RWPE1 (cell line): Measurements from ENCODE around the gene DOCK4.

ENCODE experiments used
- CTCF ChIA-PET: fragments of 350-600 bp; sonication (Branson Sonifier 250); formaldehyde crosslinking; extraction: SDS; loops from one replicate; lab custom pipeline; 2021; lab: Yijun Ruan, JAX
- POLR2A ChIA-PET: fragments of 400-600 bp; formaldehyde crosslinking; extraction: SDS; loops from one replicate; lab custom pipeline; 2020; ENCODE audit warnings: antibody characterized with exemption; ENCODE audit not compliant: low non-redundant PET; lab: Yijun Ruan, JAX
- DNase-seq: peaks from one replicate; pipeline ENCODE4 v3.0.0; 2012; ENCODE audit warnings: low spot score
- H3K27ac ChIP-seq: fragments of 450-650 bp; 2 replicates; pipeline ENCODE4 v1.5.1; 2017
- TF ChIP-seq, protein P1 (sequence below): fragments of 450-650 bp; conservative IDR thresholded peaks from 2 replicates; pipeline ENCODE4 v1.5.1; 2017; ENCODE audit warnings: low read depth, mild to moderate bottlenecking

The DOCK4 gene

DNA sequence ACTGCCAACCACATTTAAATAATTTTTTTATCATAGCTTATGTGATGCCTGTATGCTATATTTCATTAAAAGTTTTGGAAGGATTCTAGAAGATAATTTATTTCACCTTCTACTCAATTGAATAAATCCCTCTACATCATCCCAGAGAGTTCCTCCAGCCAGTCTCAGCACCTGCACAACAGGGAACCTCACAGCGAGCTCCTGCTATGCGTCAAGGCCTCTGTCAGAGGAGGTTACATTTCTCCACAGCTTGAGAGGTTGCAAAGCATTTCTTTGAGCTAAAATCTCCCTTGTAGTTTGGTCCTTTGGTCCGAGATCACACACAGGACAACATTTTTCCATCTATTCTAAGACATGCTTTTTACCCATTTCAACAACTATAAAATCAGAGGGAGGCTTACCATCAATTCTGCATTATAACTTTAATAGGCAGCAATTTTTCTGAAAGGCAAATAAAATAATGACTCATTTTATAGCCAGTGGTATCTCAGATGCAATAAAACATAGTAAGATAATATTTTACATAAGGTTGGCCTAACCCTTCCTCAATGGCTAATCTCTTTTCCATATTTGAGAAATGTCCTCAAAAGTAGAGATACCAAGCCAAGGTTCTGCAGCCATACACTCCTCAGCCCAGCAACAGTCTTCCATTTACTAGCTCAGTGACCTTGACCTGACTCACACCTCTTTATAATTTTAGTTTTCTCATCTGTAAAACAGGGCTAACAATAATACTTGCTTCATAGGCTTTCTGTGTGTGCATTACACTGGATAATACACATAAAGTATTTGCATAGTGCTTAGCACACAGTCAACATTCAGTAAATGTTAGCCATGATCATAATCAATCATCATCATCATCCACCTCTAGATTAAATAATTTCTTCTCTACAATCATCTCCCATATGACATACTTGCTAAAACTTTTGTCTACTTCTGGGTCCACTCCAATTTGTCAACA lies 68.8 kb downstream of the DOCK4 start:
- CTCF ChIA-PET, result no interaction called here
- H3K27ac ChIP-seq, result no peak overlapping the region

DNA sequence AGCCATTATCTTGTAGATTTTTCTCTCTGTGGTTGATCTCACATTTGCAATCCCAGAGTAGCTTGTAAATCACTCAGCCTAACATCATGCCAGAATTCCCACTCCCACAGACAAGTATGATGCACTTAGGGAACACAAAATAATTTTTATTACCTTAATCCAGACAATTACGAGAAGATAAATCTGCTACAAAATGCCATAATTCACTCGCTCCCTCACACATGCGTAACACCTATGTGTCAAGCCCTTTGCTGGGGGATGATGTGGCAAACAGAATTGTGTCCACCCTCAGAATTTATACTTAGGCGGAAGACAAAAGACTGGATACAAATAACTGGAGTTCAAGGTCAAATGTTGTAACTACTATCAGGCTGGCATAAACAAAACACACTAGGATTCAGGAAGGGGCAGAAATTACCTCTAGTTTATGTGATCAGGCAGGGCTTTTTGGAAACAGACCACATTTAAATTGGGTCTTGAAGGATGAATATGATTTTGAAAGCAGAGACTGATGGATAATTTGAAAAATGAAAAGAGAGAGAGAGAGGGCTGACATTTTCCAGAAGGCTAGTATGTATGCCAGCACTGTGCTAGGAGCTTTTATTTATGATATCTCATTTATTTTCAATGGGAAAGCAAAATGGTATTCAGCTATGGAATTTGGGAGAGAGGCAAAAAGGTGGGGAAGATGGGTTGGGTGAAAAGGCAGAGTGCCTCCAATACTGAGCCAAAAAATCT lies 69.8 kb downstream of the DOCK4 start:
- ChIA-PET POLR2A (no interaction called here), CTCF (interaction anchor here (0.7 kb wide), 2 partner anchors 24 to 26 kb away, joined by 3 read pairs; no protein-coding TSS in a partner anchor)
- no peak for DNase-seq
- TF ChIP-seq, protein P1, sequence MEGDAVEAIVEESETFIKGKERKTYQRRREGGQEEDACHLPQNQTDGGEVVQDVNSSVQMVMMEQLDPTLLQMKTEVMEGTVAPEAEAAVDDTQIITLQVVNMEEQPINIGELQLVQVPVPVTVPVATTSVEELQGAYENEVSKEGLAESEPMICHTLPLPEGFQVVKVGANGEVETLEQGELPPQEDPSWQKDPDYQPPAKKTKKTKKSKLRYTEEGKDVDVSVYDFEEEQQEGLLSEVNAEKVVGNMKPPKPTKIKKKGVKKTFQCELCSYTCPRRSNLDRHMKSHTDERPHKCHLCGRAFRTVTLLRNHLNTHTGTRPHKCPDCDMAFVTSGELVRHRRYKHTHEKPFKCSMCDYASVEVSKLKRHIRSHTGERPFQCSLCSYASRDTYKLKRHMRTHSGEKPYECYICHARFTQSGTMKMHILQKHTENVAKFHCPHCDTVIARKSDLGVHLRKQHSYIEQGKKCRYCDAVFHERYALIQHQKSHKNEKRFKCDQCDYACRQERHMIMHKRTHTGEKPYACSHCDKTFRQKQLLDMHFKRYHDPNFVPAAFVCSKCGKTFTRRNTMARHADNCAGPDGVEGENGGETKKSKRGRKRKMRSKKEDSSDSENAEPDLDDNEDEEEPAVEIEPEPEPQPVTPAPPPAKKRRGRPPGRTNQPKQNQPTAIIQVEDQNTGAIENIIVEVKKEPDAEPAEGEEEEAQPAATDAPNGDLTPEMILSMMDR, result no peak
- no peak overlapping the region for H3K27ac ChIP-seq

More for the DNA sequence above, 68.8 kb downstream of the DOCK4 start:
- DNase-seq, result no peak
- POLR2A ChIA-PET, result no interaction called here
- TF ChIP-seq, protein P1, result no peak

DNA sequence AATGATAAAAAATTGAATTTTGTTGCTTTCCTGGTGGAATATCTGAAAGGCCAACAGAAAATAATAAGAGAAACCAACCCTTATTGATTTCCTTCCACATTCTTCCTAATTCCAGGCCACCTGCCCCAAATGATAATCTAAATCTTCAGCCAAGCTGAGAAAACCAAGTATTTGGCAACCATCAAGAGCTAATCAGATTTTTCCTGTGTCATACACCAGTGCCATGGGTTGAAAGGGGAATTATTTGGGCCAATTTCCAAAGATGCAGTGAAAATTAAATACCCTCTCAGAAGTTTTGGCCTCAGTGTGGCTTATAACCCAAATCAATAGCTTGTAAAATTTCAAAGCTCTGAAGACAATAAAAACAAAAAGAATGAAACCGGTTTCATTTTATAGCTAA lies 70.4 kb downstream of the DOCK4 start:
- ChIA-PET POLR2A (no interaction called here), CTCF (interaction anchor here (0.6 to 0.7 kb wide), 2 partner anchors 25 to 31 kb away, joined by 3 to 4 read pairs; no protein-coding TSS in a partner anchor)
- TF ChIP-seq, protein P1, result no peak
- DNase-seq, result no peak
- H3K27ac ChIP-seq, result no peak overlapping the region

DNA sequence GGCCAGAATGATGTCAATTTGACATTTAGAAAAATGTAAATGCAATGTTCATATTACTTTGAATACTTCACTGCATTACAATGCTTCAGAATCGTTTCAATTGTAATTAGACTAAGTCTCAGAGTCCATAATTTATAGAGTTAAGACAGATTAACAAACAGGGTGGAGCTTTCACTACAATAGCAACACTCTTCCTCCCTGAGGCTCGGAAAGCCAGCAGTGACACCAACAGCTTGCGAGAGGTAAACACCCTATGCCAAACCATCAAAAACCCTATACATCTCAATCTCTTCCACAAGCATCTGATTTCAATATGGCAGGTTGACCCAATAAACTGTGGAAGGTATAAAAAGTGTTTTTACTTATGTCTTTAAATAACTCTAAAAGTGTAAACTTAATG lies 72.2 kb downstream of the DOCK4 start:
- no peak overlapping the region for H3K27ac ChIP-seq
- TF ChIP-seq, protein P1, result no peak
- no peak for DNase-seq
- POLR2A ChIA-PET, result no interaction called here
- CTCF ChIA-PET, result no interaction called here

DNA sequence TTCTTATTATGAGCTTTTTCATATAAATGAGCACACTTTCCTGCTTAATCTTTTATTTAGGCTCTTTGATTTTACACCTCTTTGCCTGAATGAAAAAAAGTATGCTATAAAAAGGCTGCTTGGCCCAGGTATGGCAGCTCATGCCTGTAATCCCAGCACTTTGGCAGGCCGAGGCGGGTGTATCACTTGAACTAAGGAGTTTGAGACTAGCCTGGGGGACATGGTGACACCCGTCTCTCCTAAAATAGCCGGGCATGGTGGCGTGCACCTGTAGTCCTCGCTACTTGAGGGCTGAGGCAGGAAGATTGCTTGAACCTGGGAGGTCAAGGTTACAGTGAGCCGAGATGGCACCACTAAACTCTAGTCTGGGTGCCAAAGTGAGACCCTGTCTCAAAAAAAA lies 72.9 kb downstream of the DOCK4 start:
- TF ChIP-seq, protein P1, result no peak
- DNase-seq, result no peak
- no peak overlapping the region for H3K27ac ChIP-seq
- CTCF ChIA-PET, result no interaction called here
- POLR2A ChIA-PET, result no interaction called here

DNA sequence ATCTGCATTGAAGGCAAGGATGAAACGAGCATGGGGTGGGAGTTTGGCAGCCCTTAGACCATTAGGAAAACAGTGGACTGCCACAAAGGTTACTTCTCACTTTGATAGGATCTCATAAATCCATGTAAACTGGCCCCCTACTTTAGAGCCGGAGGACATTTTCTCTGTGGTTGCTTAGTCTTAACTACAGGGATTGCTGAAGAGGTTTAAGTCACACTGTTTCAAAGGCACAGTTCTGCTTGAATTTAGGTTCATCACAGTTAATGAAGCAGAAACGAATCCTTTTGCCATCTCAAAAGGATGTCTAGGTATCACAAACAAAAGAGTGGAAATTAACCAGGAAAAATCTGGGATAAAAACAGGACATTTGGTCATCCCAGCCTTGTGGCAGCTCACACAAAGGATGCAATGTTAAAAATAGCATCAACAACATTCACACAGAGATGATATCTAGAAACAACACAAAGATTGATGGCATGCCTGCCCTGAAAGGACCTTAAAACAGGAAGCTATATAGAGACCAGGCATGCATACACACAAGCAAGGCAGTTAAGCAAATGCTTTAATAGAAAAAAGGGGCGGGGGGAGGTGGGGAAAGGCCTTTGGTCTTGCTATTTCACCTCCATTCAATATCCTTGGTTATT lies 74.0 kb downstream of the DOCK4 start:
- CTCF ChIA-PET, result no interaction called here

More for the DNA sequence above, 74.0 kb downstream of the DOCK4 start:
- TF ChIP-seq, protein P1, result no peak
- no peak for DNase-seq
- H3K27ac ChIP-seq, result no peak overlapping the region
- POLR2A ChIA-PET, result no interaction called here
